Trophoblast cell (in vitro differentiated cells and primary cell): Measurements from ENCODE around the gene CEP78.
"Not testable (repeated sequence)": the region's sequence is repeated elsewhere in the genome, so short reads cannot be mapped to it uniquely, and the experiment has no call there.

ENCODE experiments used
- DNase-seq, 2 donors: peaks; one replicate each; pipeline ENCODE4 v3.0.0-alpha.2; 2016
- H2AFZ ChIP-seq: 2 replicates; pipeline ENCODE4 v1.6.1; 2013; ENCODE audit warnings: low read length, moderate library complexity, mild to moderate bottlenecking; ENCODE audit not compliant: insufficient read depth, poor library complexity
- H2AK5ac ChIP-seq: 2 replicates; pipeline ENCODE4 v1.6.1; 2013; ENCODE audit warnings: mild to moderate bottlenecking, low read length
- H2BK120ac ChIP-seq: 2 replicates; pipeline ENCODE4 v1.6.1; 2013; ENCODE audit warnings: low read length, mild to moderate bottlenecking, moderate library complexity; ENCODE audit not compliant: insufficient read depth, poor library complexity
- H2BK12ac ChIP-seq: 2 replicates; pipeline ENCODE4 v1.6.1; 2013; ENCODE audit warnings: mild to moderate bottlenecking, low read length, moderate library complexity
- H2BK5ac ChIP-seq: 2 replicates; pipeline ENCODE4 v1.6.1; 2013; ENCODE audit warnings: low read length, low read depth, moderate library complexity, mild to moderate bottlenecking; ENCODE audit not compliant: poor library complexity
- H3K14ac ChIP-seq: 2 replicates; pipeline ENCODE4 v1.6.1; 2013; ENCODE audit warnings: mild to moderate bottlenecking, low read length
- H3K18ac ChIP-seq: 2 replicates; pipeline ENCODE4 v1.6.1; 2013; ENCODE audit warnings: mild to moderate bottlenecking, low read length
- H3K23ac ChIP-seq: 2 replicates; pipeline ENCODE4 v1.6.1; 2013; ENCODE audit warnings: low read length
- H3K27ac ChIP-seq: 2 replicates; pipeline ENCODE4 v1.5.1; 2013; ENCODE audit warnings: low read depth, mild to moderate bottlenecking, inconsistent platforms, low read length, moderate library complexity
- H3K27me3 ChIP-seq: 2 replicates; pipeline ENCODE4 v1.6.1; 2013; ENCODE audit warnings: inconsistent platforms, mild to moderate bottlenecking, low read length, moderate library complexity; ENCODE audit not compliant: insufficient read depth
- H3K36me3 ChIP-seq, 2 experiments: 1 replicate in 1 of 2; 2 replicates in 1 of 2; pipeline ENCODE4 v1.6.1; 2013; ENCODE audit warnings: low read length in 2 of 2, mild to moderate bottlenecking in 2 of 2, moderate library complexity in 1 of 2; ENCODE audit not compliant: insufficient read depth in 2 of 2, control insufficient read depth in 1 of 2
- H3K4ac ChIP-seq: 2 replicates; pipeline ENCODE4 v1.6.1; 2013; ENCODE audit warnings: low read depth, mild to moderate bottlenecking, low read length, moderate library complexity
- H3K4me1 ChIP-seq, 2 experiments: 1 replicate in 1 of 2; 2 replicates in 1 of 2; pipeline ENCODE4 v1.6.1; 2013; ENCODE audit warnings: low read length in 2 of 2, mild to moderate bottlenecking in 2 of 2, moderate library complexity in 1 of 2; ENCODE audit not compliant: insufficient read depth in 2 of 2, control insufficient read depth in 1 of 2
- H3K4me2 ChIP-seq: 2 replicates; pipeline ENCODE4 v1.6.1; 2013; ENCODE audit warnings: inconsistent platforms, mild to moderate bottlenecking, low read length, moderate library complexity
- H3K4me3 ChIP-seq: 2 replicates; pipeline ENCODE4 v1.5.1; 2013; ENCODE audit warnings: mild to moderate bottlenecking, low read depth, low read length, inconsistent platforms
- H3K79me1 ChIP-seq: one replicate; pipeline ENCODE4 v1.6.1; 2013; ENCODE audit warnings: low read length
- H3K79me2 ChIP-seq: 2 replicates; pipeline ENCODE4 v1.6.1; 2013; ENCODE audit warnings: low read length, mild to moderate bottlenecking; ENCODE audit not compliant: control insufficient read depth, insufficient read depth, poor library complexity
- H3K9ac ChIP-seq: 2 replicates; pipeline ENCODE4 v1.6.1; 2013; ENCODE audit warnings: mild to moderate bottlenecking, low read length
- H3K9me3 ChIP-seq: 2 replicates; pipeline ENCODE4 v1.6.1; 2013; ENCODE audit warnings: low read depth, mild to moderate bottlenecking, control low read depth, inconsistent platforms, low read length; ENCODE audit not compliant: insufficient read depth
- H4K12ac ChIP-seq: 2 replicates; pipeline ENCODE4 v1.6.1; 2013; ENCODE audit warnings: low read depth, mild to moderate bottlenecking, low read length, moderate library complexity
- H4K8ac ChIP-seq: 2 replicates; pipeline ENCODE4 v1.6.1; 2013; ENCODE audit warnings: low read depth, mild to moderate bottlenecking, low read length, moderate library complexity
- H4K91ac ChIP-seq: one replicate; pipeline ENCODE4 v1.6.1; 2013; ENCODE audit warnings: low read depth, mild to moderate bottlenecking, low read length, moderate library complexity
- whole genome bisulfite sequencing: extraction: QIAGEN DNeasy Blood & Tissue Kit; methylation state at CpG from one replicate; pipeline ENCODE4 v1.1.7; 2013; ENCODE audit warnings: missing lambda C conversion rate; ENCODE audit not compliant: insufficient read length, insufficient coverage; ENCODE audit errors: extremely low coverage; 5-methylcytosine and 5-hydroxymethylcytosine counted together

Gene CEP78

DNA sequence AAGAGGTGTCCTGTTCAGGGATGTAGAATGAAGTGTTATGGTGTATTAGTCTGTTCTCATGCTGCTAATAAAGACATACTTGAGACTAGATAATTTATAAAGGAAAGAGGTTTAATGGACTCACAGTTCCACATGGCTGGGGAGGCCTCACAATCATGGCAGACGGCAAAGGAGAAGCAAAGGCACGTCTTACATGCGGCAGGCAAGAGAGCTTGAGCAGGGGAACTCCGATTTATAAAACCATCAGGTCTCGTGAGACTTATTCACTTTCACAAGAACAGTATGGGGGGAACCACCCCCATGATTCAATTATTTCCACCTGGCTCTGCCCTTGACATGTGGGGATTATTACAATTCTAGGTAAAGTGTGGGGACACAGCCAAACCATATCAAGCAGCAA, 3.4 kb upstream of the CEP78 start:
- not testable (repeated sequence) for H3K27me3 ChIP-seq, H4K91ac ChIP-seq, H3K79me2 ChIP-seq, H4K8ac ChIP-seq, H3K4me3 ChIP-seq, H4K12ac ChIP-seq, H3K4me2 ChIP-seq, H3K14ac ChIP-seq, H2BK5ac ChIP-seq, H3K9ac ChIP-seq, H2BK120ac ChIP-seq, H3K18ac ChIP-seq, DNase-seq, H3K27ac ChIP-seq, H2AK5ac ChIP-seq, H3K23ac ChIP-seq, H2BK12ac ChIP-seq, H3K9me3 ChIP-seq, H3K36me3 ChIP-seq, H3K4me1 ChIP-seq, H3K4ac ChIP-seq, H2AFZ ChIP-seq
- no CpG with 5 or more reads among the region's 5 CpGs for WGBS
- H3K79me1 ChIP-seq, result peaks cover 11% of the 10 kb centered on the region

DNA sequence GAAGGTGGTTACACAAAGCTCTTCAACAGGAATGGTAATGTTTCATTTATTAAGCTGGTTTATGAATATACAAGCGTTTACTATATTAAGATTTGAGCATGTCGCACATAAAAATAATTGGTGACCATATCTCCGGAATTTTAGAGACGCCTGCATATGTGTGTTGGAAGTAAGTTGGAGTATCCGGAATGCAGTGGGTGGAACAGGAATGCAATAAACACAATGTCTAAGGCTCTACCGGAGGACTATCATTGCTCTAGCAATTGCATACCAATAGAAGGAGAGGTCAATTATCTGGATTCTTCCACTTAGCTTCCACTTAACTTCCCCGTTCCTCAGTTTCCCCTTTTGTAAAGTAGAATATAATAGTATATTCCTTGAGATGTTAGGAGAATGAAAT, 1.1 kb upstream of the CEP78 start:
- Histone ChIP-seq H3K23ac (no peak overlapping the region), H3K18ac (no peak overlapping the region), H2BK120ac (no peak overlapping the region), H3K9me3 (no peaks in the 10 kb centered on the region), H2BK5ac (no peak overlapping the region), H4K12ac (no peak overlapping the region), H3K27me3 (no peaks in the 10 kb centered on the region), H3K79me1 (peaks cover 11% of the 10 kb centered on the region), H3K4me2 (peak overlapping the region; percentile 25), H2BK12ac (no peak overlapping the region), H2AK5ac (no peak overlapping the region), H3K79me2 (peaks cover 8% of the 10 kb centered on the region), H3K4me1 (peaks cover 0 to 7% of the 10 kb centered on the region in 2 experiments), H3K36me3 (no peaks in the 10 kb centered on the region), H3K4me3 (no peak overlapping the region), H4K91ac (no peak overlapping the region), H3K27ac (no peak overlapping the region), H2AFZ (no peak overlapping the region), H3K14ac (no peak overlapping the region), H4K8ac (no peak overlapping the region), H3K9ac (no peak overlapping the region), H3K4ac (no peak overlapping the region)
- peak; percentile 51 to 72 for DNase-seq
- no CpG with 5 or more reads among the region's 7 CpGs for WGBS

DNA sequence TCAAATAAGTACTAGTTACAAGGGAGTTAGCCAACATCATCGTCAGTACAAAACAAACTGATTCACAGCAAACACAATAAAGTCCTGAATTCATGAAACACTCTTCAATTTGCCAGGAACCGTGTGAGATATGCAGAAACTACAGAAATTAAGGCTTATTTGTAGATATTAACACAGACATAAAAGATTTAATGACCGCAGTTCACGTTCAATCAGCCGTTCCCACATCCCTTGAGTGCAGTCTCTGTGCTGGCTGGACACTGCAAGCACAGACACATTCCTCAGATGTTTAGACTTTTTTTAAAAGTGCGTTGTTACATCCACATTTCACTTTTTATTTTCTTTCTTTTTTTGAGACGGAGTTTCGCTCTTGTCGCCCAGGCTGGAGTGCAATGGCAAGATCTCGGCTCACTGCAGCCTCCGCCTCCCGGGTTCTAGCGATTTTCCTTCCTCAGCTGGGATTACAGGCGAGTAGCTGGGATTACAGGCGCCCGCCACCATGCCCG, 566 bp upstream of the CEP78 start:
- Histone ChIP-seq H2AK5ac (no peak overlapping the region), H3K79me2 (peaks cover 8% of the 10 kb centered on the region), H3K27ac (peak overlapping the region; percentile 91), H3K79me1 (peaks cover 11% of the 10 kb centered on the region), H4K8ac (peak overlapping the region; percentile 95), H3K4me3 (peak overlapping the region; percentile 93), H3K36me3 (no peaks in the 10 kb centered on the region), H4K12ac (peak overlapping the region; percentile 92), H2BK5ac (peak overlapping the region; percentile 70), H2AFZ (peak overlapping the region; percentile 47), H2BK12ac (no peak overlapping the region), H3K9ac (peak overlapping the region; percentile 83), H3K18ac (no peak overlapping the region), H2BK120ac (peak overlapping the region; percentile 84), H3K27me3 (no peaks in the 10 kb centered on the region), H3K4me2 (peak overlapping the region; percentile 68), H4K91ac (peak overlapping the region; percentile 87), H3K14ac (peak overlapping the region; percentile 68), H3K9me3 (no peaks in the 10 kb centered on the region), H3K23ac (no peak overlapping the region), H3K4me1 (peaks cover 0 to 7% of the 10 kb centered on the region in 2 experiments), H3K4ac (no peak overlapping the region)
- WGBS, result no CpG with 5 or more reads among the region's 17 CpGs
- peak; percentile 31 to 76 for DNase-seq

DNA sequence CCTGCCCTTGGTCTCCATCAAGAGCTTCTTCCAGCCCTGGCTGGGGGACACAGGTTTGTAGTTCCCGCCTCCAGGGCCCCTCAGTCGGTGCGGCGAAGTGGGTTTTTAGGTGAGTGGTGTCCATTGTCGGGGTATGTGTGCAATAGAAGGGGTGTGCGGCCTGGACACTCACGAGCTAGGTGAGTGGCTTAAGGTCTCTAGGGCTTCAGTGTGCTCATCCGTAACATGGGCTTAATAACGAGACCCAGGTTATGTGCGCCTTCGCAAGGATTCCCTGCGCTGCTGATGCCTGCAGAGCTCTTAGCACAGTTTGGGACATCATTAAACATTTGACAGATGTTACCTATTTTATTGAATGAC, 656 bp downstream of the CEP78 start:
- Histone ChIP-seq H2AK5ac (no peak overlapping the region), H4K12ac (no peak overlapping the region), H3K27me3 (no peaks in the 10 kb centered on the region), H3K36me3 (peaks cover 2 to 3% of the 10 kb centered on the region in 2 experiments), H2BK5ac (no peak overlapping the region), H3K4me3 (peak overlapping the region; percentile 93), H2BK12ac (no peak overlapping the region), H3K9me3 (no peaks in the 10 kb centered on the region), H3K18ac (peak overlapping the region; percentile 99), H3K23ac (no peak overlapping the region), H2AFZ (peak overlapping the region; percentile 99), H3K79me2 (peaks cover 8% of the 10 kb centered on the region), H3K4me2 (peak overlapping the region; percentile 92), H3K9ac (peak overlapping the region; percentile 89), H4K91ac (peak overlapping the region; percentile 85), H4K8ac (peak overlapping the region; percentile 96), H3K4ac (peak overlapping the region; percentile 90), H2BK120ac (peak overlapping the region; percentile 85), H3K14ac (no peak overlapping the region), H3K79me1 (peaks cover 11% of the 10 kb centered on the region), H3K4me1 (peaks cover 0 to 7% of the 10 kb centered on the region in 2 experiments), H3K27ac (peak overlapping the region; percentile 82)
- DNase-seq, result peak in 1 of 2 donors; percentile 26
- no CpG with 5 or more reads among the region's 12 CpGs for WGBS
